HFFc6 (cell line): Measurements from ENCODE around the gene TGFBR2. TPM values are rescaled to one million over a fixed set of nuclear protein-coding genes. Genes with fewer than 3 reads are reported as not detected.

Source experiments
- DNase-seq: peaks from one replicate; pipeline ENCODE4 v3.0.0-alpha.2; 2018
- H3K27ac Mint-ChIP-seq: 2 replicates; pipeline ENCODE4 v1.8.0; 2020; ENCODE audit warnings: mild to moderate bottlenecking, mixed read lengths
- H3K27me3 Mint-ChIP-seq: 2 replicates; pipeline ENCODE4 v1.8.0; 2021; ENCODE audit warnings: mild to moderate bottlenecking, moderate library complexity, mixed read lengths; ENCODE audit not compliant: insufficient read depth
- H3K36me3 Mint-ChIP-seq: 2 replicates; pipeline ENCODE4 v1.8.0; 2021; ENCODE audit warnings: low read depth, mixed read lengths
- H3K4me1 Mint-ChIP-seq: 2 replicates; pipeline ENCODE4 v1.8.0; 2020; ENCODE audit warnings: low read depth, mixed read lengths
- H3K4me3 Mint-ChIP-seq: 2 replicates; pipeline ENCODE4 v1.8.0; 2020; ENCODE audit warnings: mild to moderate bottlenecking, moderate library complexity, mixed read lengths
- H3K9me3 Mint-ChIP-seq: 2 replicates; pipeline ENCODE4 v1.8.0; 2020; ENCODE audit warnings: mild to moderate bottlenecking, mixed read lengths
- CTCF ChIP-seq: fragments of 200-600 bp; sonication (generic); IDR thresholded peaks from 2 replicates; pipeline ENCODE4 v1.5.0; 2021; ENCODE audit warnings: antibody characterized with exemption, mild to moderate bottlenecking
- total RNA-seq, 6 experiments: library from RNA; stranded (reverse); fragmentation: NEBNext Ultra II Directional; extraction: Animal tissue kit (Norgen Biotek cat#: 25700); gene quantifications; 2 replicates in 1 of 6; 3 replicates in 5 of 6; pipeline ENCODE4 v1.2.3, GENCODE V29; 2021

Gene TGFBR2
- total RNA-seq, 6 experiments from 2014 or later = 78.5 to 135 (median 118) TPM

GRCh38 chr3:30724863-30725262 is 118.5 kb downstream of the TGFBR2 start:
- peaks cover 18% of the 10 kb centered on the region for H3K4me1 Mint-ChIP-seq
- H3K4me3 Mint-ChIP-seq = no peak overlapping the region
- no peaks in the 10 kb centered on the region for H3K9me3 Mint-ChIP-seq
- no peak overlapping the region for H3K27ac Mint-ChIP-seq
- H3K36me3 Mint-ChIP-seq = no peaks in the 10 kb centered on the region
- TF ChIP-seq CTCF = no peak
- H3K27me3 Mint-ChIP-seq = peaks cover 1% of the 10 kb centered on the region; the same call in 1 of the 2 replicates
- no peak for DNase-seq

DNA sequence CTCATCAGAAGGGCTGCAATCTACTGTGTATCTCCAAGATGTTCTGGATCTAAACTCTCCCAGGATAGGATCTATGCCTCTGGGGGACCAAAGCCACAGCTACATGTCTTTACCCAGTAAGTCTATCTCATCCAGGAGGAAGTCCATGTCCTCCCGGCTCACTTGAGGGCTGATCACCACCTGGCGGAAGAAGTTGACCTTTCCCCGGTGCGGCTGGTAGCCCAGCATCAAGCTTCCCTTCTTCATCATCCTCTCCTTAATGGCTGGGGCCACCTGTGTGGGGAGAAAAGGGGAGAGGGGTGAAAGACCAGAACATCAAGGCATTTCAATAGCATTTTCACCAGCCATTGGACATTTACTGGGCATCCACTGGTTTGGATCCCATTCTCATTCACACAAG is 121.7 kb downstream of the TGFBR2 start:
- Mint-ChIP-seq H3K4me1 (peaks cover 11% of the 10 kb centered on the region), H3K27ac (no peak overlapping the region), H3K27me3 (no peaks in the 10 kb centered on the region; the same call in 1 of the 2 replicates), H3K36me3 (no peaks in the 10 kb centered on the region), H3K9me3 (no peaks in the 10 kb centered on the region), H3K4me3 (no peak overlapping the region)
- no peak for DNase-seq
- TF ChIP-seq CTCF = no peak

DNA sequence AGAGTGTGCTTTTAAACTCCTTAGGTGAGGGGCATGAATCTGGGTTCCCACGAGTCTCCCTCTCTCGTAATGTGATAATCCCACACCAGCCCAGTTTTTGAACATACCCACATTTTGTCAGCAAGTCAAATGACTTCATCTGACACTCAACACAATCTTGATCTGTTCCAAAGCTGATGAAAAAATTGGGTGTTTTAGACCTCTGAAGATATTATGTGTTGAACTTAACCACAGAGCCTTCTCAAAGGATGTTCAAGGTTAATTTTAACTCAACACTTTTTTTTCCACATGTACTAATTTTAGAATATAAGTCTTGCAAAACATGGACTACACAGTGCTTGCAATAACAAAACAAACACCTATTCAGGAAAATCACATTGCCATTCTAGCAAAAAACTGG is 123.1 kb downstream of the TGFBR2 start:
- no peaks in the 10 kb centered on the region for H3K9me3 Mint-ChIP-seq
- no peak overlapping the region for H3K4me3 Mint-ChIP-seq
- H3K27me3 Mint-ChIP-seq = no peaks in the 10 kb centered on the region
- TF ChIP-seq CTCF = no peak
- H3K27ac Mint-ChIP-seq = no peak overlapping the region
- no peaks in the 10 kb centered on the region for H3K36me3 Mint-ChIP-seq
- DNase-seq = no peak
- H3K4me1 Mint-ChIP-seq = peaks cover 11% of the 10 kb centered on the region

DNA sequence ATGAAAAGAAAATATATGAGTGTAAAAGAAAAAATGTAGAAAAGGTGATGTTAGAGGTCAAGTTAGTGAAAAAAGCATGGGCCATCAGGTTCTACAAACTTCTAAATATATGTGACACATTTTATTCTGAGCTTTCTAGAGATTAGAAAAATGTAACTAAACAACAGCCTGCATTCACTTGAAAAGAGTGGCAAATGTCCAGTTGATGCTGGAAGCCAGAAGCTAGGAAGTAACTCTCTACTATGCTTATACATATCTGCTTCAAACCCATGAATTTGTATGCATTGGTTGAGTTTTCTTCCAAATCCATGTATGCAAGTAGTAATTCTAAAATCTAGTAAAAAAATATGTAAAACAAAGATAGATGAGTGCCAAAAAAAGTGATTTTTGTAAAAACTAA is 123.5 kb downstream of the TGFBR2 start:
- Mint-ChIP-seq H3K27ac (no peak overlapping the region), H3K9me3 (no peaks in the 10 kb centered on the region), H3K27me3 (no peaks in the 10 kb centered on the region), H3K36me3 (no peaks in the 10 kb centered on the region), H3K4me3 (no peak overlapping the region), H3K4me1 (peaks cover 11% of the 10 kb centered on the region)
- no peak for DNase-seq
- no peak for TF ChIP-seq CTCF

DNA sequence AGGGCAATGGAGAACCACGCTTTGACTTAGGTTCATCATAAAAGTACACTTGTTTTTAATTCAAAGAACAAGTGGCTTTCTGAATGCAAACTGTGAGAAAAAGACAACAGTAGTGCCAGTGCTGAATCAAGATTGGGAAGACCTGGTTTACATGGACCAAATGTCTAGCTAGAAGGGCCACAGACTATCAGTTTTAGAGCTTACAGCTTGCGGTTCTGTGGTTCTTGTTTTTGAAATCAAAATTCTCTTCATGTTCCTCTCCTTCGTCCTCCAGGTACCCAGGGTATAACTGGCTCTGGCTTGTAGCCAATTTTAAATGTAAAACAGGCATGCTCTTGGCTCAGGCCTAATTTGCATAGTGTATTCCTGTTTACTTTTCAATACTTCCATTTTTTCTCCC is 124.6 kb downstream of the TGFBR2 start:
- Mint-ChIP-seq H3K27me3 (no peaks in the 10 kb centered on the region), H3K4me1 (peaks cover 11% of the 10 kb centered on the region), H3K36me3 (no peaks in the 10 kb centered on the region), H3K4me3 (no peak overlapping the region), H3K9me3 (no peaks in the 10 kb centered on the region), H3K27ac (no peak overlapping the region)
- DNase-seq = no peak
- TF ChIP-seq CTCF = no peak

- H3K27ac Mint-ChIP-seq = no peak overlapping the region
- H3K27me3 Mint-ChIP-seq = no peaks in the 10 kb centered on the region
- H3K4me1 Mint-ChIP-seq = peaks cover 11% of the 10 kb centered on the region
- TF ChIP-seq CTCF = no peak
- H3K36me3 Mint-ChIP-seq = no peaks in the 10 kb centered on the region
- no peak overlapping the region for H3K4me3 Mint-ChIP-seq
- no peak for DNase-seq
- no peaks in the 10 kb centered on the region for H3K9me3 Mint-ChIP-seq
Observed at GRCh38 chr3:30733209-30733608, 126.8 kb downstream of the TGFBR2 start.
